ENCODE data around the gene CLDN19.

- TF ChIP-seq, protein P1, sequence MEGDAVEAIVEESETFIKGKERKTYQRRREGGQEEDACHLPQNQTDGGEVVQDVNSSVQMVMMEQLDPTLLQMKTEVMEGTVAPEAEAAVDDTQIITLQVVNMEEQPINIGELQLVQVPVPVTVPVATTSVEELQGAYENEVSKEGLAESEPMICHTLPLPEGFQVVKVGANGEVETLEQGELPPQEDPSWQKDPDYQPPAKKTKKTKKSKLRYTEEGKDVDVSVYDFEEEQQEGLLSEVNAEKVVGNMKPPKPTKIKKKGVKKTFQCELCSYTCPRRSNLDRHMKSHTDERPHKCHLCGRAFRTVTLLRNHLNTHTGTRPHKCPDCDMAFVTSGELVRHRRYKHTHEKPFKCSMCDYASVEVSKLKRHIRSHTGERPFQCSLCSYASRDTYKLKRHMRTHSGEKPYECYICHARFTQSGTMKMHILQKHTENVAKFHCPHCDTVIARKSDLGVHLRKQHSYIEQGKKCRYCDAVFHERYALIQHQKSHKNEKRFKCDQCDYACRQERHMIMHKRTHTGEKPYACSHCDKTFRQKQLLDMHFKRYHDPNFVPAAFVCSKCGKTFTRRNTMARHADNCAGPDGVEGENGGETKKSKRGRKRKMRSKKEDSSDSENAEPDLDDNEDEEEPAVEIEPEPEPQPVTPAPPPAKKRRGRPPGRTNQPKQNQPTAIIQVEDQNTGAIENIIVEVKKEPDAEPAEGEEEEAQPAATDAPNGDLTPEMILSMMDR (IDR thresholded peaks at IDR 0.05), result no peak
- no peak for TF ChIP-seq EZH2 (IDR thresholded peaks at IDR 0.05; ENCODE audit: borderline replicate concordance, insufficient read depth, low read depth, low read length, poor library complexity, severe bottlenecking)
Observed at GRCh38 chr1:42773420-42773819, 33.4 kb upstream of the CLDN19 start.

Data from B cell (primary cell).